HepG2 (cell line): Measurements from ENCODE around the gene FAM131C. TPM values are rescaled to one million over a fixed set of nuclear protein-coding genes. Genes with fewer than 3 reads are reported as not detected.

Experiments
- CBX1 ChIP-seq: IDR thresholded peaks from one replicate; pipeline ENCODE4 v1.6.1; 2016; ENCODE audit warnings: antibody characterized with exemption, low read depth
- PAX8 ChIP-seq: sonication (generic); formaldehyde crosslinking; IDR thresholded peaks from 2 replicates; pipeline ENCODE4 v1.8.0; 2022; ENCODE audit warnings: mild to moderate bottlenecking, missing genetic modification reagents, borderline replicate concordance
- RFX1 ChIP-seq: fragments of 450-650 bp; IDR thresholded peaks from 2 replicates; pipeline ENCODE4 v1.6.1; 2017
- SMC3 ChIP-seq: IDR thresholded peaks from 2 replicates; pipeline ENCODE4 v1.6.1; 2011; ENCODE audit warnings: low read length, improper control_type of control experiment
- TMF1 ChIP-seq: sonication (generic); formaldehyde crosslinking; IDR thresholded peaks from 2 replicates; pipeline ENCODE4 v1.8.1; 2022; ENCODE audit warnings: low read depth, missing genetic modification reagents
- ZFP90 ChIP-seq: sonication (generic); formaldehyde crosslinking; IDR thresholded peaks from 2 replicates; pipeline ENCODE4 v1.8.0; 2022; ENCODE audit warnings: missing genetic modification reagents, mild to moderate bottlenecking, inconsistent platforms, borderline replicate concordance
- ZNF556 ChIP-seq: sonication (generic); formaldehyde crosslinking; IDR thresholded peaks from 2 replicates; pipeline ENCODE4 v1.4.0; 2020; ENCODE audit warnings: mild to moderate bottlenecking, missing genetic modification reagents, borderline replicate concordance
- ZNF670 ChIP-seq: sonication (generic); formaldehyde crosslinking; IDR thresholded peaks from 2 replicates; pipeline ENCODE4 v1.8.0; 2022; ENCODE audit warnings: mild to moderate bottlenecking, missing genetic modification reagents, borderline replicate concordance
- ZNF678 ChIP-seq: sonication (generic); formaldehyde crosslinking; IDR thresholded peaks from 2 replicates; pipeline ENCODE4 v1.4.0; 2020; ENCODE audit warnings: mild to moderate bottlenecking, missing genetic modification reagents
- polyA plus RNA-seq, 8 experiments: library from polyadenylated mRNA; depleted of rRNA in 3 of 8; stranded (reverse) in 7 of 8; unstranded in 1 of 8; fragments of >200 nt; fragmentation: Illumina TruSeq in 4 of 8; extraction: Trizol in 4 of 8; gene quantifications; 2 replicates each; pipeline versions ENCODE4 v1.2.1 to v1.2.3, GENCODE V29; 2011 to 2016; ENCODE audit warnings: low read depth in 4 of 8, missing spikeins in 1 of 8, mixed read lengths in 1 of 8; ENCODE audit not compliant: insufficient read depth in 1 of 8
- total RNA-seq, 5 experiments: library from RNA; depleted of rRNA; stranded (reverse); fragments of >200 nt; fragmentation: Illumina TruSeq; extraction: Trizol; gene quantifications; 2 replicates each; pipeline ENCODE4 v1.2.3, GENCODE V29; 2016; ENCODE audit warnings: low read depth in 1 of 5
- TF ChIP-seq, protein P1 (sequence below): sonication (generic); formaldehyde crosslinking; IDR thresholded peaks from 2 replicates; pipeline ENCODE4 v1.5.1; 2020; ENCODE audit warnings: mild to moderate bottlenecking, missing genetic modification reagents, moderate library complexity
- TF ChIP-seq, protein P2 (sequence below), 2 experiments: IDR thresholded peaks; 2 replicates each; pipeline ENCODE4 v1.6.1; 2011 to 2012; ENCODE audit warnings: low read length in 2 of 2, borderline replicate concordance in 1 of 2, low read depth in 1 of 2, mild to moderate bottlenecking in 1 of 2, moderate library complexity in 1 of 2
- TF ChIP-seq, protein P3 (sequence below): sonication (generic); formaldehyde crosslinking; IDR thresholded peaks from 2 replicates; pipeline ENCODE4 v1.4.0; 2020; ENCODE audit warnings: mild to moderate bottlenecking, missing genetic modification reagents
- TF ChIP-seq, protein P4 (sequence below): sonication (generic); formaldehyde crosslinking; IDR thresholded peaks from 2 replicates; pipeline ENCODE4 v1.4.0; 2020; ENCODE audit warnings: missing genetic modification reagents

The FAM131C gene
- total and polyA plus RNA-seq, 2 of the 13 experiments (the other 11 are each of a cell fraction or from before 2014, with no cell fraction given) = 0.07 TPM; not detected in 1

DNA sequence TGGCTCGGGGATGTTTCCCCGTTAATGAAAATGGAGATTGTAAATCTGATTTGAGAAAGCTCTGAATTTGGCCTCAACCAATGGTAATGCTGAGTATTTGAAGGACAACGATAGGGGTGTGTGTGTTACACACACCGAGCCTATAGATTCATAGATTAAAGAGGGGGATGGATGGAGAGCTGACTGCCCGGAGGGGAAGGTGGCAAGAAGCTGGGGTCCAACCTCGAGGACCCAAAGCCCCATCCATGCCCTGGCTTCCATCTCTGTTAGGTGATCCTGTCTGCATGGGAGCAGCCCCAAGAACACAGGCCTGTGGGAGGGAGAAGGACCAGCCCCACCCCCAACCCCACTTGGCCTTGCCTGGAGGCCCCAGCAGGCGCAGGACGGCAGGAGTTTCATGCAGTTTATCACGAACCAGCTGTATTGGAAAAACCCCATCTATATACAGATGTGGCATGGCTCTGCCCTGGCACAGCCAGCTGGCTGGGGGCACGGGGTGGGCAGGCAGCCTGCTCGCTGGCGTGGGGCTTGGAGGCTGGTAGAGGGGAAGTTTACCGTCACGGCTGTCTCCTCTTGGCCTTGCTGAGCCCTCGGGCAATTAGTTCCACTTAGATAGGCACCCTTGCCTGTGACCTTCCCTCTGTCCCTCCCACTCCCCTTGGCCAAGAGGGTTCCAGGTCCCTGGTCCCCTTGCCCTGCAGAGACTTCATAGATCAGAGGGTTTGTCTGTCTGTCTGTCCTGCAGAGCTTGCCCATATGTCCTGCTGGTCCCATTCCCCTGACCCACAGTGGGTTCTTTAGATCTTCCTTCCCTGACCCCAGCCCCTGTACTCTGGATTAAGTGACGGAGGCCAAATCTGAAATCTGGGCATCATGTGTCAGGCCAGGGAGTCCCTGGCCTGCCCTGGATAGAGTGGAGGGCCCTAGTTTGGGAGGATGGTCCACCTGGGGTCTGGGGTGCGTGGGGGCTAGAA, 58.7 kb downstream of the FAM131C start (continued):
- TF ChIP-seq, protein P1, sequence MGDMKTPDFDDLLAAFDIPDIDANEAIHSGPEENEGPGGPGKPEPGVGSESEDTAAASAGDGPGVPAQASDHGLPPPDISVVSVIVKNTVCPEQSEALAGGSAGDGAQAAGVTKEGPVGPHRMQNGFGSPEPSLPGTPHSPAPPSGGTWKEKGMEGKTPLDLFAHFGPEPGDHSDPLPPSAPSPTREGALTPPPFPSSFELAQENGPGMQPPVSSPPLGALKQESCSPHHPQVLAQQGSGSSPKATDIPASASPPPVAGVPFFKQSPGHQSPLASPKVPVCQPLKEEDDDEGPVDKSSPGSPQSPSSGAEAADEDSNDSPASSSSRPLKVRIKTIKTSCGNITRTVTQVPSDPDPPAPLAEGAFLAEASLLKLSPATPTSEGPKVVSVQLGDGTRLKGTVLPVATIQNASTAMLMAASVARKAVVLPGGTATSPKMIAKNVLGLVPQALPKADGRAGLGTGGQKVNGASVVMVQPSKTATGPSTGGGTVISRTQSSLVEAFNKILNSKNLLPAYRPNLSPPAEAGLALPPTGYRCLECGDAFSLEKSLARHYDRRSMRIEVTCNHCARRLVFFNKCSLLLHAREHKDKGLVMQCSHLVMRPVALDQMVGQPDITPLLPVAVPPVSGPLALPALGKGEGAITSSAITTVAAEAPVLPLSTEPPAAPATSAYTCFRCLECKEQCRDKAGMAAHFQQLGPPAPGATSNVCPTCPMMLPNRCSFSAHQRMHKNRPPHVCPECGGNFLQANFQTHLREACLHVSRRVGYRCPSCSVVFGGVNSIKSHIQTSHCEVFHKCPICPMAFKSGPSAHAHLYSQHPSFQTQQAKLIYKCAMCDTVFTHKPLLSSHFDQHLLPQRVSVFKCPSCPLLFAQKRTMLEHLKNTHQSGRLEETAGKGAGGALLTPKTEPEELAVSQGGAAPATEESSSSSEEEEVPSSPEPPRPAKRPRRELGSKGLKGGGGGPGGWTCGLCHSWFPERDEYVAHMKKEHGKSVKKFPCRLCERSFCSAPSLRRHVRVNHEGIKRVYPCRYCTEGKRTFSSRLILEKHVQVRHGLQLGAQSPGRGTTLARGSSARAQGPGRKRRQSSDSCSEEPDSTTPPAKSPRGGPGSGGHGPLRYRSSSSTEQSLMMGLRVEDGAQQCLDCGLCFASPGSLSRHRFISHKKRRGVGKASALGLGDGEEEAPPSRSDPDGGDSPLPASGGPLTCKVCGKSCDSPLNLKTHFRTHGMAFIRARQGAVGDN (CRISPR knock-in tag) = peak; percentile 81
- TF ChIP-seq SMC3 = no peak
- no peak for TF ChIP-seq PAX8 (CRISPR knock-in tag)
- TF ChIP-seq RFX1 = no peak
- TF ChIP-seq, protein P2, sequence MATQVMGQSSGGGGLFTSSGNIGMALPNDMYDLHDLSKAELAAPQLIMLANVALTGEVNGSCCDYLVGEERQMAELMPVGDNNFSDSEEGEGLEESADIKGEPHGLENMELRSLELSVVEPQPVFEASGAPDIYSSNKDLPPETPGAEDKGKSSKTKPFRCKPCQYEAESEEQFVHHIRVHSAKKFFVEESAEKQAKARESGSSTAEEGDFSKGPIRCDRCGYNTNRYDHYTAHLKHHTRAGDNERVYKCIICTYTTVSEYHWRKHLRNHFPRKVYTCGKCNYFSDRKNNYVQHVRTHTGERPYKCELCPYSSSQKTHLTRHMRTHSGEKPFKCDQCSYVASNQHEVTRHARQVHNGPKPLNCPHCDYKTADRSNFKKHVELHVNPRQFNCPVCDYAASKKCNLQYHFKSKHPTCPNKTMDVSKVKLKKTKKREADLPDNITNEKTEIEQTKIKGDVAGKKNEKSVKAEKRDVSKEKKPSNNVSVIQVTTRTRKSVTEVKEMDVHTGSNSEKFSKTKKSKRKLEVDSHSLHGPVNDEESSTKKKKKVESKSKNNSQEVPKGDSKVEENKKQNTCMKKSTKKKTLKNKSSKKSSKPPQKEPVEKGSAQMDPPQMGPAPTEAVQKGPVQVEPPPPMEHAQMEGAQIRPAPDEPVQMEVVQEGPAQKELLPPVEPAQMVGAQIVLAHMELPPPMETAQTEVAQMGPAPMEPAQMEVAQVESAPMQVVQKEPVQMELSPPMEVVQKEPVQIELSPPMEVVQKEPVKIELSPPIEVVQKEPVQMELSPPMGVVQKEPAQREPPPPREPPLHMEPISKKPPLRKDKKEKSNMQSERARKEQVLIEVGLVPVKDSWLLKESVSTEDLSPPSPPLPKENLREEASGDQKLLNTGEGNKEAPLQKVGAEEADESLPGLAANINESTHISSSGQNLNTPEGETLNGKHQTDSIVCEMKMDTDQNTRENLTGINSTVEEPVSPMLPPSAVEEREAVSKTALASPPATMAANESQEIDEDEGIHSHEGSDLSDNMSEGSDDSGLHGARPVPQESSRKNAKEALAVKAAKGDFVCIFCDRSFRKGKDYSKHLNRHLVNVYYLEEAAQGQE (IDR thresholded peaks at IDR 0.05; ENCODE audit: borderline replicate concordance in 1 of 2, low read depth in 1 of 2, low read length in 2 of 2) = no peak
- no peak for TF ChIP-seq ZFP90 (CRISPR knock-in tag)
- no peak for TF ChIP-seq TMF1
- no peak for TF ChIP-seq CBX1
- TF ChIP-seq ZNF678 (CRISPR knock-in tag) = no peak
- TF ChIP-seq ZNF556 (CRISPR knock-in tag) = no peak
- no peak for TF ChIP-seq ZNF670
- TF ChIP-seq, protein P3, sequence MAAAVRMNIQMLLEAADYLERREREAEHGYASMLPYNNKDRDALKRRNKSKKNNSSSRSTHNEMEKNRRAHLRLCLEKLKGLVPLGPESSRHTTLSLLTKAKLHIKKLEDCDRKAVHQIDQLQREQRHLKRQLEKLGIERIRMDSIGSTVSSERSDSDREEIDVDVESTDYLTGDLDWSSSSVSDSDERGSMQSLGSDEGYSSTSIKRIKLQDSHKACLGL (CRISPR knock-in tag) = no peak
- TF ChIP-seq, protein P4, sequence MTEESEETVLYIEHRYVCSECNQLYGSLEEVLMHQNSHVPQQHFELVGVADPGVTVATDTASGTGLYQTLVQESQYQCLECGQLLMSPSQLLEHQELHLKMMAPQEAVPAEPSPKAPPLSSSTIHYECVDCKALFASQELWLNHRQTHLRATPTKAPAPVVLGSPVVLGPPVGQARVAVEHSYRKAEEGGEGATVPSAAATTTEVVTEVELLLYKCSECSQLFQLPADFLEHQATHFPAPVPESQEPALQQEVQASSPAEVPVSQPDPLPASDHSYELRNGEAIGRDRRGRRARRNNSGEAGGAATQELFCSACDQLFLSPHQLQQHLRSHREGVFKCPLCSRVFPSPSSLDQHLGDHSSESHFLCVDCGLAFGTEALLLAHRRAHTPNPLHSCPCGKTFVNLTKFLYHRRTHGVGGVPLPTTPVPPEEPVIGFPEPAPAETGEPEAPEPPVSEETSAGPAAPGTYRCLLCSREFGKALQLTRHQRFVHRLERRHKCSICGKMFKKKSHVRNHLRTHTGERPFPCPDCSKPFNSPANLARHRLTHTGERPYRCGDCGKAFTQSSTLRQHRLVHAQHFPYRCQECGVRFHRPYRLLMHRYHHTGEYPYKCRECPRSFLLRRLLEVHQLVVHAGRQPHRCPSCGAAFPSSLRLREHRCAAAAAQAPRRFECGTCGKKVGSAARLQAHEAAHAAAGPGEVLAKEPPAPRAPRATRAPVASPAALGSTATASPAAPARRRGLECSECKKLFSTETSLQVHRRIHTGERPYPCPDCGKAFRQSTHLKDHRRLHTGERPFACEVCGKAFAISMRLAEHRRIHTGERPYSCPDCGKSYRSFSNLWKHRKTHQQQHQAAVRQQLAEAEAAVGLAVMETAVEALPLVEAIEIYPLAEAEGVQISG = no peak
